GM12878 (cell line): ENCODE data around the gene ATG13. TPM values are rescaled to one million over a fixed set of nuclear protein-coding genes. Genes with fewer than 3 reads are reported as not detected.
A peak's percentile ranks its signal among the peaks of the same experiment; 100 is the strongest.

ENCODE experiments used
- ATAC-seq: fragments of 200-7000 bp; cut with Tn5 transposase; 3 replicates; pipeline ENCODE4 v1.9.1; 2020; ENCODE audit warnings: mild to moderate bottlenecking, moderate library complexity
- BruUV-seq: library from RNA; stranded (reverse); fragments of 400-500 nt; replicated peaks from 2 replicates; lab custom pipeline; 2021; lab: Mats Ljungman, UMichigan
- CTCF ChIA-PET: fragments of 300-600 bp; sonication (Branson Sonifier 250); formaldehyde crosslinking; extraction: SDS; loops from one replicate; lab custom pipeline; 2021; ENCODE audit warnings: inconsistent platforms; lab: Yijun Ruan, JAX
- POLR2A ChIA-PET: fragments of 350-600 bp; formaldehyde crosslinking; extraction: SDS; loops from one replicate; lab custom pipeline; 2021; ENCODE audit warnings: inconsistent platforms; lab: Charles Lee
- RAD21 ChIA-PET: fragments of 300-600 bp; sonication (Branson Sonifier 250); formaldehyde crosslinking; loops from one replicate; lab custom pipeline; 2023; ENCODE audit warnings: antibody characterized with exemption; ENCODE audit not compliant: unreplicated experiment; lab: Charles Lee
- SMC1A ChIA-PET: fragments of 300-600 bp; sonication (Branson Sonifier 250); formaldehyde crosslinking; loops from one replicate; lab custom pipeline; 2023; ENCODE audit not compliant: unreplicated experiment, uncharacterized antibody; lab: Charles Lee
- DNase-seq: peaks from one replicate; pipeline ENCODE4 v3.0.0-alpha.2; 2011; ENCODE audit warnings: low read depth, low spot score
- FAIRE-seq: peaks from 3 replicates; lab custom pipeline; 2011; peaks lifted over from hg19 to GRCh38; lab: Jason Lieb, UNC
- H2AFZ ChIP-seq: 2 replicates; pipeline ENCODE4 v1.6.0; 2011; ENCODE audit warnings: low read depth, low read length, control low read depth; ENCODE audit not compliant: control insufficient read depth
- H3K27ac ChIP-seq: 2 replicates; pipeline ENCODE4 v1.5.1; 2011; ENCODE audit warnings: control low read depth; ENCODE audit not compliant: control insufficient read depth, insufficient read depth
- H3K27me3 ChIP-seq, 2 experiments: replicated peaks in 1 of 2; 2 replicates each; pipeline versions ENCODE4 v1.6.0 to v1.6.1; 2011; ENCODE audit warnings: low read length in 1 of 2; ENCODE audit not compliant: control insufficient read depth in 2 of 2, insufficient read depth in 2 of 2
- H3K36me3 ChIP-seq, 2 experiments: 2 replicates each; pipeline ENCODE4 v1.5.1; 2011; ENCODE audit warnings: low read length in 1 of 2; ENCODE audit not compliant: control insufficient read depth in 2 of 2, insufficient read depth in 2 of 2
- H3K4me1 ChIP-seq: 2 replicates; pipeline ENCODE4 v1.6.1; 2011; ENCODE audit warnings: mild to moderate bottlenecking, low read length, moderate library complexity, mixed read lengths; ENCODE audit not compliant: control insufficient read depth, insufficient read depth
- H3K4me2 ChIP-seq: 2 replicates; pipeline ENCODE4 v1.6.0; 2011; ENCODE audit warnings: control low read depth; ENCODE audit not compliant: control insufficient read depth, insufficient read depth
- H3K4me3 ChIP-seq: fragments of 200-600 bp; sonication (generic); 2 replicates; pipeline ENCODE4 v1.5.1; 2016
- H3K79me2 ChIP-seq: 2 replicates; pipeline ENCODE4 v1.6.0; 2011; ENCODE audit warnings: low read length; ENCODE audit not compliant: control insufficient read depth, insufficient read depth
- H3K9ac ChIP-seq: 2 replicates; pipeline ENCODE4 v1.8.0; 2011; ENCODE audit warnings: low read length, control low read depth, mixed read lengths; ENCODE audit not compliant: control insufficient read depth, insufficient read depth
- H3K9me3 ChIP-seq: replicated peaks from 3 replicates; pipeline ENCODE4 v1.5.1; 2011; ENCODE audit warnings: mild to moderate bottlenecking, low read length; ENCODE audit not compliant: control insufficient read depth, insufficient read depth
- H4K20me1 ChIP-seq: 2 replicates; pipeline ENCODE4 v1.6.0; 2011; ENCODE audit not compliant: control insufficient read depth, insufficient read depth
- ATF7 ChIP-seq: fragments of 450-650 bp; IDR thresholded peaks from 2 replicates; pipeline ENCODE4 v1.6.1; 2016; ENCODE audit warnings: low read depth, mild to moderate bottlenecking
- CBX5 ChIP-seq: sonication (generic); IDR thresholded peaks from 2 replicates; pipeline ENCODE4 v1.6.1; 2016; ENCODE audit warnings: low read depth, moderate library complexity, mild to moderate bottlenecking, inconsistent platforms
- CHD1 ChIP-seq: IDR thresholded peaks from 2 replicates; pipeline ENCODE4 v1.6.1; 2012; ENCODE audit warnings: low read depth, low read length, improper control_type of control experiment
- EGR1 ChIP-seq, 2 experiments: IDR thresholded peaks; 1 replicate in 1 of 2; 2 replicates in 1 of 2; pipeline ENCODE4 v1.6.1; 2011 to 2012; ENCODE audit warnings: low read depth in 2 of 2, low read length in 2 of 2, borderline replicate concordance in 1 of 2, mild to moderate bottlenecking in 1 of 2, moderate library complexity in 1 of 2
- FOXM1 ChIP-seq: IDR thresholded peaks from 2 replicates; pipeline ENCODE4 v1.6.1; 2012; ENCODE audit warnings: low read depth, mild to moderate bottlenecking, inconsistent platforms, low read length, moderate library complexity
- MEF2A ChIP-seq: IDR thresholded peaks from 2 replicates; pipeline ENCODE4 v1.6.1; 2011; ENCODE audit warnings: low read depth, mild to moderate bottlenecking, low read length, moderate library complexity; ENCODE audit not compliant: insufficient read depth
- NBN ChIP-seq: fragments of 450-650 bp; IDR thresholded peaks from 2 replicates; pipeline ENCODE4 v1.6.1; 2016
- PAX8 ChIP-seq: fragments of 450-650 bp; IDR thresholded peaks from 2 replicates; pipeline ENCODE4 v1.6.1; 2017; ENCODE audit warnings: mild to moderate bottlenecking, moderate library complexity
- RAD51 ChIP-seq: fragments of 450-650 bp; IDR thresholded peaks from 2 replicates; pipeline ENCODE4 v1.6.1; 2016; ENCODE audit warnings: moderate library complexity, mild to moderate bottlenecking, inconsistent platforms
- RB1 ChIP-seq: fragments of 450-650 bp; formaldehyde crosslinking; IDR thresholded peaks from 2 replicates; pipeline ENCODE4 v1.6.1; 2017; ENCODE audit warnings: mild to moderate bottlenecking, borderline replicate concordance
- SMAD5 ChIP-seq: IDR thresholded peaks from 2 replicates; pipeline ENCODE4 v1.6.1; 2016; ENCODE audit warnings: antibody characterized with exemption, low read depth
- WRNIP1 ChIP-seq: IDR thresholded peaks from 2 replicates; pipeline ENCODE4 v1.6.1; 2011; ENCODE audit warnings: low read depth, low read length, improper control_type of control experiment, borderline replicate concordance
- ZZZ3 ChIP-seq: IDR thresholded peaks from 2 replicates; pipeline ENCODE4 v1.6.1; 2011; ENCODE audit warnings: low read depth; ENCODE audit not compliant: control insufficient read depth, insufficient read length
- WGBS: methylation state at CpG from one replicate; pipeline ENCODE4 v1.1.6; 2016; ENCODE audit warnings: low lambda C conversion rate; ENCODE audit not compliant: insufficient replicate concordance, insufficient coverage; ENCODE audit errors: missing lambda C conversion rate; 5-methylcytosine and 5-hydroxymethylcytosine counted together
- in situ Hi-C: fragments of 300-500 bp; cut with MboI; formaldehyde crosslinking; loops from 9 replicates; pipeline ENCODE4 v1.14.3; 2018; ENCODE audit warnings: mixed read lengths
- intact Hi-C: fragments of 100-400 bp; cut with micrococcal nuclease; formaldehyde crosslinking; loops from one replicate; pipeline ENCODE4 v1.14.2; 2022; ENCODE audit not compliant: unreplicated experiment
- polyA plus RNA-seq, 11 experiments: library from polyadenylated mRNA; depleted of rRNA in 4 of 11; unstranded in 6 of 11; stranded (reverse) in 5 of 11; fragments of >200 nt; fragmentation: Nextera tagmentation in 4 of 11; fragmentation: Illumina TruSeq in 1 of 11; extraction: Ambion mirVana in 4 of 11; extraction: Trizol in 1 of 11; gene quantifications; 1 replicate in 1 of 11; 2 replicates in 10 of 11; pipeline versions ENCODE4 v1.2.1 to v1.2.3, GENCODE V29; 2011 to 2016; ENCODE audit warnings: inconsistent platforms in 2 of 11, missing spikeins in 2 of 11, low read depth in 1 of 11
- total RNA-seq, 4 experiments: library from RNA; depleted of rRNA in 3 of 4; stranded (reverse); fragments of >200 nt in 3 of 4; fragmentation: Illumina TruSeq in 1 of 4; extraction: Trizol in 1 of 4; gene quantifications; 2 replicates each; pipeline versions ENCODE4 v1.2.1 to v1.2.3, GENCODE V29; 2013 to 2021
- TF ChIP-seq, protein P1 (sequence below): fragments of 450-650 bp; IDR thresholded peaks from 2 replicates; pipeline ENCODE4 v1.6.1; 2018; ENCODE audit warnings: borderline replicate concordance, mild to moderate bottlenecking; ENCODE audit not compliant: partially characterized antibody

The ATG13 gene
- total and polyA plus RNA-seq, 10 of the 15 experiments (the other 5 are each of a cell fraction or from before 2014, with no cell fraction given) = 10.9 to 61.6 (median 50.9) TPM

DNA sequence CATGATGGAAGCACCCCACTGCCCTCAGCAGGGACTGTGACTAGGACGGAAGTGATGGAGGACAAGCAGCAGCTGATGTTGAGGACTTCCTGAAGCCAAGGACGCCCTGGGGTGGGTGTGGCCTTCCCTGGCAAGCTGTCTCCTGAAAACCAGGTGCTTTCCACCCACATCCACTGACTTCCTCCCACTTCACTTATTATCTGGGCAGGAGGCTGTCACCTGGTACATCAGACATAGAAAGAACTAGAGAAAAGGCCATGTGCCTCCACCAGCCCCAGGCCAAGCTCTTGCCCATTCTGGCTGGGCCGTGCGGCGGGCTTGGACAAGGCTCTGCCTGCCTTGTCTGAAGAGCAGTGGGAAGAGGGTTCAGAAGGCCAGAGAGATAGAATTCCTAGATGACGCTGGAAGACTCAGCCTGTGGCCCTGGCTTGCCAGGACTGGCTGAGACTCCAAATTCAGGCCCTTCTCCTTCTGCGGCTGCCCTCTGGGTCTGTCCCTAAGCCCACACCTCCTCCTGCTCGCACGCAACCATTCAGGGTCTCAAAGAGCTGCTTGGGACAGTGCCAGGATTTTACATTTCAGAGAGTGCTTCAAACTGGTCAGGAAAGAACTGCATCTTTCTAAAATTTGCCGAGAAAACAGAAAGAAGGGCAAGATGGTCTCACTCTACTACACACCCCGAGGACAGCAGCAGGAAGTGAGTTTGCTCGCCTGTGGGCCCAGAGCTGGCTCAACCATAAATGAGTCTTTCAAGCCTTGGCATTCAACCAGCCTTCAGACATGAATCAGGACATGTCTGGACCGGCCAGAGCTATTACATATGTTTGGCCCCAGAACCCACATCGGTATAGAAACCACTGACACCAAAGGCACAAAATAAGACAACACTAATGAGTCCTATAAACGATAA is 69.8 kb downstream of the ATG13 start:
- no peak overlapping the region for H3K27ac ChIP-seq
- POLR2A ChIA-PET = interaction anchor here (0.5 kb wide), 1 partner anchor 74 kb away, joined by 3 read pairs; no protein-coding TSS in a partner anchor
- no peaks in the 10 kb centered on the region for H3K79me2 ChIP-seq
- RAD21 ChIA-PET = no interaction called here
- intact Hi-C loops = no loop called here
- H3K27me3 ChIP-seq = no peaks in the 10 kb centered on the region
- SMC1A ChIA-PET = interaction anchor here (0.7 to 0.8 kb wide), 2 partner anchors 12 to 13 kb away, joined by 3 to 4 read pairs; partner anchors contain the start of genes ARHGAP1 and ZNF408
- H2AFZ ChIP-seq = no peak overlapping the region
- no peak overlapping the region for H3K4me2 ChIP-seq
- DNase-seq (no peak), FAIRE-seq (no peak), ATAC-seq (no peak)
- BruUV-seq = TSS peak; percentile 50
- WGBS = 96% methylated on average over 15 of the region's 15 CpGs
- peaks cover 3 to 5% of the 10 kb centered on the region in 2 experiments; a peak in 3 of 4 replicates for H3K36me3 ChIP-seq
- in situ Hi-C loops = no loop called here
- H3K4me3 ChIP-seq = no peak overlapping the region
- no peaks in the 10 kb centered on the region for H3K9me3 ChIP-seq
- no peak for TF ChIP-seq ZZZ3
- H4K20me1 ChIP-seq = no peaks in the 10 kb centered on the region
- H3K9ac ChIP-seq = no peak overlapping the region
- H3K4me1 ChIP-seq = no peaks in the 10 kb centered on the region
- CTCF ChIA-PET = no interaction called here

DNA sequence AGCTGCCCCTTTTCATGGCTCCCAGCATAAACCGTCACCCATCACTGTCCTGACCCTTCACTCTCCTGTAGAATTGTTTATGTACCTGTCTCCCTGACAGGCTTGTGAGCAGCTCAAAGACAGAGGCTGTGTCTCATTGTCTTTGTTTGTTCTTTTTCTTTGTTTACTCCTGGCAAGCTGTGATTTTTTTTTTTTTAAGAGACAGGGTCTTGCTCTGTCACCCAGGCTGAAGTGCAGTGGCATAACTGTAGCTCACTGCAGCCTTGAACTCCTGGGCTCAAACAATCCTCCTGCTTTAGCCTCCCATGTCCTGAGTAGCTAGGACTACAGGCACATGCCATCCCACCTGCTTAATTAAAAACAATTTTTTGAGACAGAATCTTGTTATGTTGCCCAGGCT is 73.3 kb downstream of the ATG13 start:
- in situ Hi-C loops = no loop called here
- H3K9ac ChIP-seq = no peak overlapping the region
- no peak overlapping the region for H2AFZ ChIP-seq
- H3K4me2 ChIP-seq = no peak overlapping the region
- H4K20me1 ChIP-seq = no peaks in the 10 kb centered on the region
- no peaks in the 10 kb centered on the region for H3K79me2 ChIP-seq
- no peaks in the 10 kb centered on the region for H3K9me3 ChIP-seq
- H3K36me3 ChIP-seq = peaks cover 8 to 12% of the 10 kb centered on the region in 2 experiments; a peak in 3 of 4 replicates
- ChIA-PET SMC1A (no interaction called here), POLR2A (interaction anchor here (0.5 kb wide), 1 partner anchor 326 kb away, joined by 3 read pairs; no protein-coding TSS in a partner anchor), RAD21 (no interaction called here), CTCF (no interaction called here)
- intact Hi-C loops = no loop called here
- no peak for TF ChIP-seq CHD1
- TF ChIP-seq PAX8 = no peak
- TF ChIP-seq RB1 = no peak
- TF ChIP-seq ZZZ3 = no peak
- no peak for TF ChIP-seq ATF7
- TF ChIP-seq FOXM1 = no peak
- no peak for TF ChIP-seq NBN
- TF ChIP-seq, protein P1, sequence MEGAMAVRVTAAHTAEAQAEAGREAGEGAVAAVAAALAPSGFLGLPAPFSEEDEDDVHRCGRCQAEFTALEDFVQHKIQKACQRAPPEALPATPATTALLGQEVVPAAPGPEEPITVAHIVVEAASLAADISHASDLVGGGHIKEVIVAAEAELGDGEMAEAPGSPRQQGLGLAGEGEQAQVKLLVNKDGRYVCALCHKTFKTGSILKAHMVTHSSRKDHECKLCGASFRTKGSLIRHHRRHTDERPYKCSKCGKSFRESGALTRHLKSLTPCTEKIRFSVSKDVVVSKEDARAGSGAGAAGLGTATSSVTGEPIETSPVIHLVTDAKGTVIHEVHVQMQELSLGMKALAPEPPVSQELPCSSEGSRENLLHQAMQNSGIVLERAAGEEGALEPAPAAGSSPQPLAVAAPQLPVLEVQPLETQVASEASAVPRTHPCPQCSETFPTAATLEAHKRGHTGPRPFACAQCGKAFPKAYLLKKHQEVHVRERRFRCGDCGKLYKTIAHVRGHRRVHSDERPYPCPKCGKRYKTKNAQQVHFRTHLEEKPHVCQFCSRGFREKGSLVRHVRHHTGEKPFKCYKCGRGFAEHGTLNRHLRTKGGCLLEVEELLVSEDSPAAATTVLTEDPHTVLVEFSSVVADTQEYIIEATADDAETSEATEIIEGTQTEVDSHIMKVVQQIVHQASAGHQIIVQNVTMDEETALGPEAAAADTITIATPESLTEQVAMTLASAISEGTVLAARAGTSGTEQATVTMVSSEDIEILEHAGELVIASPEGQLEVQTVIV = no peak
- no peak for TF ChIP-seq MEF2A
- TF ChIP-seq WRNIP1 = no peak
- no peak for TF ChIP-seq SMAD5
- TF ChIP-seq EGR1 (IDR thresholded peaks at IDR 0.05; ENCODE audit: borderline replicate concordance in 1 of 2, low read depth in 2 of 2, low read length in 2 of 2) = no peak
- no peak for TF ChIP-seq CBX5
- no peak for TF ChIP-seq RAD51
- no peak for DNase-seq
- no peaks in the 10 kb centered on the region for H3K4me1 ChIP-seq
- H3K27ac ChIP-seq = no peak overlapping the region
- BruUV-seq = no TSS peak
- H3K4me3 ChIP-seq = no peak overlapping the region
- H3K27me3 ChIP-seq = no peaks in the 10 kb centered on the region
- no peak for FAIRE-seq
- WGBS = 100% methylated on average over 1 of the region's 1 CpG
- no peak for ATAC-seq
